ENCODE data around the gene KLF13.

The KLF13 gene

DNA sequence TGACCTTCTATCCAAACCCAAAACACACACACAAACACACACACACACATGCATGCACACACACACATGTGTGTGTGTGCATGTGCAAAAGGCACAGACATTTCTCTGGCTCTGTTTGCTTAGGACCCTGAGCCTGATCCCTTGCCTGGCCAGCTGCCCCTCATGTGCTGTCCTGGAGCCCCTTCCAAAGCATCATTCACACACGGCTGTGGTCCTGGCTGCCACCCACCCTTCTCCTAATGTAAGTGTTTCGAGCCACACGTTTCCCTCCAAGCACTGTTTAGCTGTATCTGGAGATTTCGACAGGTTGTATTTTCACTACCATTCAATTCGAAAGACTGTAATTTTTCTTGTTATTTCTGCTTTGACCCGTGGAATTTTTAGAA is 45.8 kb upstream of the KLF13 start:
- POLR2A ChIA-PET, result no interaction called here
- H3K4me3 ChIP-seq (ENCODE audit: control insufficient read depth in 1 of 7, extremely low read depth in 1 of 7, insufficient read depth in 4 of 7, low read depth in 2 of 7, low read length in 6 of 7), result no peak overlapping the region
- H3K27ac ChIP-seq (ENCODE audit: insufficient read depth in 1 of 2, low read depth in 1 of 2, low read length in 2 of 2, poor library complexity in 1 of 2, severe bottlenecking in 2 of 2), result no peak overlapping the region
- H3K27me3 ChIP-seq (replicated peaks in 2 of 5; ENCODE audit: control insufficient read depth in 4 of 5, insufficient read depth in 5 of 5, low read length in 4 of 5), result no peaks in the 10 kb centered on the region
- 100% methylated on average over 6 of the region's 6 CpGs for WGBS (ENCODE audit: insufficient coverage)
- CTCF ChIA-PET, result interaction anchor here (1.1 kb wide), 1 partner anchor 36 kb away, joined by 3 read pairs; no protein-coding TSS in a partner anchor
- H3K36me3 ChIP-seq (ENCODE audit: control insufficient read depth in 4 of 4, insufficient read depth in 4 of 4, low read length in 3 of 4), result no peaks in the 10 kb centered on the region
- H3K9me3 ChIP-seq (ENCODE audit: control extremely low read depth in 1 of 5, control insufficient read depth in 4 of 5, insufficient read depth in 2 of 5, low read depth in 1 of 5, low read length in 4 of 5), result peaks cover 0 to 2% (median 0%) of the 10 kb centered on the region in 5 experiments
- no peak for DNase-seq
- no peaks in the 10 kb centered on the region for H3K4me1 ChIP-seq (ENCODE audit: control extremely low read depth in 1 of 4, control insufficient read depth in 4 of 4, insufficient read depth in 4 of 4, low read length in 3 of 4)

DNA sequence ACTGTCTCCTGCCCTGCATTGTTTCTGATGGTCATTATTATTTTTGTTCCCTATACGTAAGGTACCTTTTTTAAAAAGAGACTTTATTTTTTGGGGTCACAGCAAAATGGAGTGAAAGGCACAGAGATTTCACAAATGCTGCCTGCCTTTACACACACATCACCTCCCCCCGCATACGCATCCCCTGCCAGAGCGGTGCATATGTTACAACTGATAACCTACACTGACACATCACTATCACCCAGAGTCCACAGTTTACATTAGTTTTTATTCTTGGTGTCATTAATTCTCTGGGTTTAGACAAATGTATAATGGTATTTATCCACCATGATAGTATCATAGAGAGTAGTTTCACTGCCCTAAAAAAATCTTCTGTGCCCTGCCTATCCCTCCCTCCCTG is 43.6 kb upstream of the KLF13 start:
- H3K4me3 ChIP-seq (ENCODE audit: control insufficient read depth in 1 of 7, extremely low read depth in 1 of 7, insufficient read depth in 4 of 7, low read depth in 2 of 7, low read length in 6 of 7), result no peak overlapping the region
- ChIA-PET POLR2A (no interaction called here), CTCF (no interaction called here)
- H3K4me1 ChIP-seq (ENCODE audit: control extremely low read depth in 1 of 4, control insufficient read depth in 4 of 4, insufficient read depth in 4 of 4, low read length in 3 of 4), result no peaks in the 10 kb centered on the region
- H3K27me3 ChIP-seq (replicated peaks in 2 of 5; ENCODE audit: control insufficient read depth in 4 of 5, insufficient read depth in 5 of 5, low read length in 4 of 5), result no peaks in the 10 kb centered on the region
- 100% methylated on average over 4 of the region's 4 CpGs for WGBS (ENCODE audit: insufficient coverage)
- H3K9me3 ChIP-seq (ENCODE audit: control extremely low read depth in 1 of 5, control insufficient read depth in 4 of 5, insufficient read depth in 2 of 5, low read depth in 1 of 5, low read length in 4 of 5), result peaks cover 0 to 9% (median 0%) of the 10 kb centered on the region in 5 experiments
- no peak overlapping the region for H3K27ac ChIP-seq (ENCODE audit: insufficient read depth in 1 of 2, low read depth in 1 of 2, low read length in 2 of 2, poor library complexity in 1 of 2, severe bottlenecking in 2 of 2)
- DNase-seq, result no peak
- H3K36me3 ChIP-seq (ENCODE audit: control insufficient read depth in 4 of 4, insufficient read depth in 4 of 4, low read length in 3 of 4), result no peaks in the 10 kb centered on the region

DNA sequence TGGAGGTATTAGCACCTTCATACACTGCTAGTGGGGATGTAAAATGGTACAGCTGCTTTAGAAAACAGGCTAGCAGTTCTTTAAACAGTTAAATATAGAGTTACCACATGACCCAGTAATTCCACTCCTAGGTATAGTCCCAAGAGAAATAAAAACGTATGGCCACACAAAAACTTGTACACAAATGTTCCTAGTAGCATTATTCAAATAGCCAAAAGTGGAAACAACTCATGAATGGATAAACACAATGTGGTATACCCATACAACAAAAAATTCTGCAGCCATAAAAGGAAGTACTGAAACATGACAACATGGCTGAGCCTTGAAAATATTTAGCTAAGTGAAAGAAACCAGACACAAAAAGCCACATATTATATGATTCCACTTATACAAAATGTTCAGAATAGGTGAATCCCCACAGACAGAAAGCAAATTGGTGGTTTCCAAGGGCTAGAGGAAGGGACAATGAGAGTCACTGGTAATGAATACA is 40.8 kb upstream of the KLF13 start:
- Histone ChIP-seq H3K27me3 (replicated peaks in 2 of 5; ENCODE audit: control insufficient read depth in 4 of 5, insufficient read depth in 5 of 5, low read length in 4 of 5) (no peaks in the 10 kb centered on the region), H3K4me3 (ENCODE audit: control insufficient read depth in 1 of 7, extremely low read depth in 1 of 7, insufficient read depth in 4 of 7, low read depth in 2 of 7, low read length in 6 of 7) (no peak overlapping the region), H3K27ac (ENCODE audit: insufficient read depth in 1 of 2, low read depth in 1 of 2, low read length in 2 of 2, poor library complexity in 1 of 2, severe bottlenecking in 2 of 2) (no peak overlapping the region), H3K9me3 (ENCODE audit: control extremely low read depth in 1 of 5, control insufficient read depth in 4 of 5, insufficient read depth in 2 of 5, low read depth in 1 of 5, low read length in 4 of 5) (peaks cover 0 to 11% (median 0%) of the 10 kb centered on the region in 5 experiments), H3K36me3 (ENCODE audit: control insufficient read depth in 4 of 4, insufficient read depth in 4 of 4, low read length in 3 of 4) (no peaks in the 10 kb centered on the region), H3K4me1 (ENCODE audit: control extremely low read depth in 1 of 4, control insufficient read depth in 4 of 4, insufficient read depth in 4 of 4, low read length in 3 of 4) (no peaks in the 10 kb centered on the region)
- ChIA-PET POLR2A (no interaction called here), CTCF (no interaction called here)
- no peak for DNase-seq
- WGBS (ENCODE audit: insufficient coverage), result 100% methylated on average over 1 of the region's 1 CpG

DNA sequence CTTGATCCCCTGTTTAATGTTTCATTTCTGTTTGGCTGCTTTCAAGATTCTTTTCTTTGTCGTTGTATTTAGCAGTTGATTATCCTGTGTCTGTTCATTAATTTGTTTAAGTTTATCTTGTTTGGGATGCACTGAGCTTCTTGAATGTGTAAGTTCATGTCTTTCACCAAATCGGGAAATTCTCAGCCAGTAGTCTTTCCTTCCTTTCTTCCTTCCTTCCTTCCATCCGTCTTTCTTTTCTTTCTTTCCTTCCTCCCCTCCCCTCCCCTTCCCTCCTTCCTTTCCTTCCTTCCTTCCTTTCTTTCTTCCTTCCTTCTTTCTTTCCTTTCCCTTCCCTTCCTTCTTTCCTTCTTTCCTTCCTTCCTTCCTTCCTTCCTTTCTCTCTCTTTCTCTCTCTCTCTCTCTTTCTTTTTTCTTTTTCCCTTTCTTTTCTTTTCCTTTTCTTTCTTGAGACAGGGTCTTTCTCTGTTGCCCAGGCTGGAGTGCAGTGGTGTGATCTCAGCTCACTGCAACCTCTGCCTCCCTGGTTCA is 35.5 kb upstream of the KLF13 start:
- H3K9me3 ChIP-seq (ENCODE audit: control extremely low read depth in 1 of 5, control insufficient read depth in 4 of 5, insufficient read depth in 2 of 5, low read depth in 1 of 5, low read length in 4 of 5), result peaks cover 0 to 8% (median 0%) of the 10 kb centered on the region in 5 experiments
- DNase-seq, result no peak
- no peak overlapping the region for H3K4me3 ChIP-seq (ENCODE audit: control insufficient read depth in 1 of 7, extremely low read depth in 1 of 7, insufficient read depth in 4 of 7, low read depth in 2 of 7, low read length in 6 of 7)
- H3K27ac ChIP-seq (ENCODE audit: insufficient read depth in 1 of 2, low read depth in 1 of 2, low read length in 2 of 2, poor library complexity in 1 of 2, severe bottlenecking in 2 of 2), result no peak overlapping the region
- ChIA-PET CTCF (no interaction called here), POLR2A (no interaction called here)
- H3K27me3 ChIP-seq (replicated peaks in 2 of 5; ENCODE audit: control insufficient read depth in 4 of 5, insufficient read depth in 5 of 5, low read length in 4 of 5), result no peaks in the 10 kb centered on the region
- no peaks in the 10 kb centered on the region for H3K4me1 ChIP-seq (ENCODE audit: control extremely low read depth in 1 of 4, control insufficient read depth in 4 of 4, insufficient read depth in 4 of 4, low read length in 3 of 4)
- no peaks in the 10 kb centered on the region for H3K36me3 ChIP-seq (ENCODE audit: control insufficient read depth in 4 of 4, insufficient read depth in 4 of 4, low read length in 3 of 4)
- 76% methylated on average over 2 of the region's 3 CpGs for WGBS (ENCODE audit: insufficient coverage)

DNA sequence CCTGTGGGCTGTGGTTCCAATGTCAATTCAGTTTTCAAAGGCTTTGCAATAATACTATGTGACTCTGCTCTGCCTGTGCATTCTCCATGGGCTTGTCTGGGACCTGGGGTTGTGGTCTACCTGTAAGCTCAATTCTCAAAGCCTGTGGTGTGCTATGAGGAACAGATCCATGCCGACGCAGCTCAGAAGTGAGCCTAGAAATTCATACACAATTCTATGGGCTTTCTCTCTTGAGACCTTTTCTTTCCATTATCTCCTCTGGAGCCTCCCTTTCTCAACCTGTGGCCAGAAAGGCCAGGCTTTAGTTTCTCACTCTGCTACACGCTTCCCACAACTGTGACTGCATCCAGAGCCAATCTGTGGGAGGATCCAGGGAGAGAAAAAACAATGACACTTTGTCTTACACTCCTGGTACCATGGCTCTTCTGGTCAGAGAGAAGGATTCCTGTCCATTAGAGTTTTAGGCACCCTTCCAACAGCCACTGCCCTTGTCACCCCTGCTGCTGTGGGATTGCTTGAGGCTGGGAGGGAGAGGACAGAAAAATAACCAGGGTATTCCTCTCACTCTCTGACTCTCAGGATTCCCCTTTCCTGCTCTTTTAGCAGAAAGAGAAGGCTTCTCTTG is 34.1 kb upstream of the KLF13 start:
- Histone ChIP-seq H3K9me3 (ENCODE audit: control extremely low read depth in 1 of 5, control insufficient read depth in 4 of 5, insufficient read depth in 2 of 5, low read depth in 1 of 5, low read length in 4 of 5) (peaks cover 0 to 7% (median 0%) of the 10 kb centered on the region in 5 experiments), H3K4me1 (ENCODE audit: control extremely low read depth in 1 of 4, control insufficient read depth in 4 of 4, insufficient read depth in 4 of 4, low read length in 3 of 4) (no peaks in the 10 kb centered on the region), H3K4me3 (ENCODE audit: control insufficient read depth in 1 of 7, extremely low read depth in 1 of 7, insufficient read depth in 4 of 7, low read depth in 2 of 7, low read length in 6 of 7) (no peak overlapping the region), H3K27me3 (replicated peaks in 2 of 5; ENCODE audit: control insufficient read depth in 4 of 5, insufficient read depth in 5 of 5, low read length in 4 of 5) (no peaks in the 10 kb centered on the region), H3K27ac (ENCODE audit: insufficient read depth in 1 of 2, low read depth in 1 of 2, low read length in 2 of 2, poor library complexity in 1 of 2, severe bottlenecking in 2 of 2) (no peak overlapping the region), H3K36me3 (ENCODE audit: control insufficient read depth in 4 of 4, insufficient read depth in 4 of 4, low read length in 3 of 4) (no peaks in the 10 kb centered on the region)
- ChIA-PET CTCF (no interaction called here), POLR2A (no interaction called here)
- no peak for DNase-seq
- WGBS (ENCODE audit: insufficient coverage), result 100% methylated on average over 3 of the region's 3 CpGs

DNA sequence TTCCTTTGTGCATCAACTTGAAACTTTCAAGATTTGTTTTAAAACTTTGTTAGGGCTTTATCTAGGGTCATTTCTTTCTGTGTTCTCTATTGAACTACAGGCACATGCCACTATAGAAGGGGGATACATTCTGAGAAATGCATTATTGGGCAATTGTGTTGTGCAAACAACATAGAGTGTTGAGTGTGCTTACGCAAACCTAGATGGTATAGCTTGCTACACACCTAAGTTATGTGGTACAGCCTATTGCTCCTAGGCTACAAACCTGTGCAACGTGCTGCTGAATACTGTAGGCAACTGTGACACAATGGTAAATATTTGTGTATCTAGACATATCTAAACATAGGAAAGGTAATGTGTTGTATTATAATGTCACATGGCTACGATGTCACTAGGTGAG is 33.0 kb upstream of the KLF13 start:
- Histone ChIP-seq H3K4me1 (ENCODE audit: control extremely low read depth in 1 of 4, control insufficient read depth in 4 of 4, insufficient read depth in 4 of 4, low read length in 3 of 4) (peaks cover 0 to 4% (median 2%) of the 10 kb centered on the region in 4 experiments), H3K27me3 (replicated peaks in 2 of 5; ENCODE audit: control insufficient read depth in 4 of 5, insufficient read depth in 5 of 5, low read length in 4 of 5) (no peaks in the 10 kb centered on the region), H3K27ac (ENCODE audit: insufficient read depth in 1 of 2, low read depth in 1 of 2, low read length in 2 of 2, poor library complexity in 1 of 2, severe bottlenecking in 2 of 2) (no peak overlapping the region), H3K36me3 (ENCODE audit: control insufficient read depth in 4 of 4, insufficient read depth in 4 of 4, low read length in 3 of 4) (no peaks in the 10 kb centered on the region), H3K9me3 (ENCODE audit: control extremely low read depth in 1 of 5, control insufficient read depth in 4 of 5, insufficient read depth in 2 of 5, low read depth in 1 of 5, low read length in 4 of 5) (no peaks in the 10 kb centered on the region), H3K4me3 (ENCODE audit: control insufficient read depth in 1 of 7, extremely low read depth in 1 of 7, insufficient read depth in 4 of 7, low read depth in 2 of 7, low read length in 6 of 7) (no peak overlapping the region)
- WGBS (ENCODE audit: insufficient coverage), result 100% methylated on average over 1 of the region's 3 CpGs
- CTCF ChIA-PET, result interaction anchor here (1.6 kb wide), 1 partner anchor 14 kb away, joined by 4 read pairs; no protein-coding TSS in a partner anchor
- no peak for DNase-seq
- POLR2A ChIA-PET, result no interaction called here

DNA sequence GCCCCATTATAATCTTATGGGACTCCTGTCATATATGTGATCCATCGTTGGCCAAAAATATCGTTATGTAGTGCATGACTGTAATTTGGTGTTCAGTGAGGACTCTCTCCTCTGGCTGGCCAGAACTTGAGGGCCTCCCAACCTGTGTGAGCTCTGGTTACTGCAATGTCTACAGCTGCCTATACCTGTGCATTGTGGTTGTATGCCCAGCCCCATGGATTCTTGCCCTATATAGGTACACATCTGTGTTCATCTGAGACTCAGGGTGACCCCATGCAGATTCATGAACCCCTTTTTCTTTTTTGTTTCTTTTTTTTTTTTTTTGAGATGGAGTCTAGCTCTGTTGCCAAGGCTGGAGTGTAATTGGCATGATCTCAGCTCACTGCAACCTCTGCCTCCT is 32.6 kb upstream of the KLF13 start:
- ChIA-PET POLR2A (no interaction called here), CTCF (interaction anchor here (1.6 kb wide), 2 partner anchors 14 to 31 kb away, joined by 3 to 4 read pairs; no protein-coding TSS in a partner anchor)
- no peaks in the 10 kb centered on the region for H3K9me3 ChIP-seq (ENCODE audit: control extremely low read depth in 1 of 5, control insufficient read depth in 4 of 5, insufficient read depth in 2 of 5, low read depth in 1 of 5, low read length in 4 of 5)
- WGBS (ENCODE audit: insufficient coverage), result 100% methylated on average over 2 of the region's 2 CpGs
- peaks cover 0 to 7% (median 2%) of the 10 kb centered on the region in 4 experiments for H3K4me1 ChIP-seq (ENCODE audit: control extremely low read depth in 1 of 4, control insufficient read depth in 4 of 4, insufficient read depth in 4 of 4, low read length in 3 of 4)
- DNase-seq, result no peak
- no peaks in the 10 kb centered on the region for H3K36me3 ChIP-seq (ENCODE audit: control insufficient read depth in 4 of 4, insufficient read depth in 4 of 4, low read length in 3 of 4)
- H3K4me3 ChIP-seq (ENCODE audit: control insufficient read depth in 1 of 7, extremely low read depth in 1 of 7, insufficient read depth in 4 of 7, low read depth in 2 of 7, low read length in 6 of 7), result no peak overlapping the region
- H3K27ac ChIP-seq (ENCODE audit: insufficient read depth in 1 of 2, low read depth in 1 of 2, low read length in 2 of 2, poor library complexity in 1 of 2, severe bottlenecking in 2 of 2), result no peak overlapping the region
- no peaks in the 10 kb centered on the region for H3K27me3 ChIP-seq (replicated peaks in 2 of 5; ENCODE audit: control insufficient read depth in 4 of 5, insufficient read depth in 5 of 5, low read length in 4 of 5)
